Fibroblast of mammary gland (primary cell): ENCODE measurements around the gene RNASET2.

Experiments
- DNase-seq: peaks from one replicate; pipeline ENCODE4 v3.0.0-alpha.2; 2010; ENCODE audit warnings: low read depth
- H3K4me3 ChIP-seq: 2 replicates; pipeline ENCODE4 v1.5.1; 2011; ENCODE audit warnings: low read depth, mild to moderate bottlenecking, low read length, moderate library complexity; ENCODE audit not compliant: control insufficient read depth
- CTCF ChIP-seq: conservative IDR thresholded peaks from 2 replicates; pipeline ENCODE4 v1.5.1; 2011; ENCODE audit warnings: low read depth, low read length, inconsistent platforms; ENCODE audit not compliant: control insufficient read depth, insufficient read depth

The RNASET2 gene

DNA sequence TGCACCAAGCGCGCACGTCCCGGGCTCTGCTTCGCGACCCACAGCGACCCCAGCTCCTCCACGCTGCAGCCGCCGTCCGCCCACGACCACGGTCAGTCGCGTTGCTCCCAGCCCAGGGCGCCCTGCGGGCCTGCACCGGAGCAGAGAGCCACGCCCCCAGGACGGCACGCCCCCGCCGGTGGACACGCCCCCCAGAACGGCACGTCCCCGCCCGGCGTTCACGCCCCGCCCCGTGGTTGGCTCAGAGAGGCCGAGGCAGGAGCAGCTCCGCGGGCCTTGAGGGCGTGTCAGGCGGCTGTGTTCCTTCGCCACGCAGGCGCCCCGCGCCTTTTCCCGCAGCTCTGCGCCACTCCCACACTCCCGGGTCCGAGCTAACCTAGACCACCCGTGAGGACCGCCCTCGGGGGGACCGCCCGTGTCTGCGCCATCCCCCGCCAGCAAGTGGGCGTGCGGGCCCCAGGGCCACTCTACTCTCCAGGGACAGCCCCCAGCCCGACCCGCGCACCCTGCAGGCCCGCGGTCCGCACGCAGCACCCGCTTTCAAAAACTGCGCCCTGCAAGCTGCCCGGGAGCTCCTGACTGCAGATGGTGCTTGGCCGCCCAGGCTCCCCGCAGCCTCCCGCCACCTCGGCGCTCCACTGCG is at the start of gene RNASET2:
Gene RNASET2 (minus strand): TSS at position 107 of the 643 bp plus-strand sequence. CDS start 368 bp downstream, outside the sequence.
- TF ChIP-seq CTCF = no peak
- H3K4me3 ChIP-seq = peak within 1 kb of the TSS; percentile 57
- peak; percentile 74 for DNase-seq

DNA sequence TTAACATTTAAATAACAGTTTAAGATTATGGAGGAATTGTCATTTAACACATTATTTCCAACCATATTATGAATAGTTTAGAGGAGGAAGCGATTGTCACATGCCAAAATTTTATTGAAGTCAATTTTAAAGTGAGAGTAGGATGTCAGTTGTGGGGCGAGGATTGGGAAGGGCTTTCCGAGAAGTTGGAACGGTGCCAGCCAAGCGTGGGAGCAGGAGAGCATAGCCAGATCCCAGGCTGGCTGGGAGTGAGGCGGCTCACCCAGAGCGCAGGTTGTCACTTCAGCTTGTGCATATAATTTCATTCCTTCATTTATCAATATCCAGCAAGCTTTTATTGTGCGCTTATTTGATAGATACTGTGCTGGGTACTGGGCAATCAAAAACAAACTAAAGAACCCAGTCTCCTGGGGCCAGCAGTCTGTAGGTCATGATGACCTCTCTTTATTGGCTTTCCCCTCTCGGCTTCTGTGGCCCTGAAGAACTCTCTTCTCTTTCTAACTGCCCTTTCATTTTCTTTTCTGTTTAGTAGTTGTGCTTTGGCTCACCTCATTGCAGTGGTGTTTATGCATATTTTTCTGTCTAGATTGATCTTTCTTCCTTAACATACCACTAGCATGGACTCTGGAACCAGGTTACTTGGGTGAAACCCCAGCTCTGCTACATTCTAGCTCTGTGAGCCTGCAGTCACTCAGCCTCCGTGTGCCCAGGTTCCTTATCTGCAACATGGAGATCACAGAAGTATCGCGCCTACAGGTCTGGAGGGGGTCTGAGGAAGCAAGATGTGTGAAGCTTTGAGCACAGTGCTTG is 49.2 kb upstream of the RNASET2 start:
- DNase-seq = peak; percentile 53
- H3K4me3 ChIP-seq = no peak overlapping the region
- TF ChIP-seq CTCF = no peak

DNA sequence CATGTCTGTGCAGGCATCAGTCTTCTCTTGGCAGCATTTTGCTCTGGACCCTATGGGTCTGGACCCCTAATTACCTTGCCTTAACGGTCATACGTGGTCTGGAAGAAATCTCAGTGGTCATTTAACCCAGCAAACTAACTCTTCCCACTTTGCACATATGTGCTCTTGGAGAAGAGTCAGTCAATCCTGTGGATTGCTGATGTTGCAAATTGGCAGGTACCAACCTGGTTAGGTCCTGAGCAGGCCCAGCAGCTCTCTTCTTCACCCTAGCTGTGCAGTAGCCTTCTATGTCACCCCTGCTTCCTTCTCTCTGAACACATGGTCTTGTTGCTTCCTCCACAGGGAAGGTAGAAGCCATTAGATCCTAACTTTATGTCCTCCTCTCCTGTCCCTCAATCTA is 44.4 kb upstream of the RNASET2 start:
- TF ChIP-seq CTCF = no peak
- H3K4me3 ChIP-seq = no peak overlapping the region
- DNase-seq = no peak

DNA sequence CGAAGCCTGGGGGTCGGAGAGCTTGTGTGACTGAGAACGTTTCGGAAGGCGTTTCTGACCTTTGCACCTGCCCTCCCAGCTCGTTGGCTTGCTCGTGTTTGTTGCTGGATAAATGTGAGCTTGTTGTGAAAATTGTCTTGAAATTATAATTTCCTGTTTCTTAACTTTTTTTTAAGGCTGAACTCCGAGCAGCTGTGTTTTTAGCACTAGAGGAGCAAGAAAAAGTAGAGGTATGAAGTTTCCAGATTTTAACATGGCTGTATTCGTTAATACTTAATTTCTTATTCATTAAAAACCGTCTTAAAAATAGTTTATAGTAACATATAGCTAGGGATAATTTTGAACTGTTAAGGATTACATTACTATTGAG is 43.5 kb upstream of the RNASET2 start:
- TF ChIP-seq CTCF = no peak
- peak overlapping the region; percentile 78 for H3K4me3 ChIP-seq
- DNase-seq = no peak

DNA sequence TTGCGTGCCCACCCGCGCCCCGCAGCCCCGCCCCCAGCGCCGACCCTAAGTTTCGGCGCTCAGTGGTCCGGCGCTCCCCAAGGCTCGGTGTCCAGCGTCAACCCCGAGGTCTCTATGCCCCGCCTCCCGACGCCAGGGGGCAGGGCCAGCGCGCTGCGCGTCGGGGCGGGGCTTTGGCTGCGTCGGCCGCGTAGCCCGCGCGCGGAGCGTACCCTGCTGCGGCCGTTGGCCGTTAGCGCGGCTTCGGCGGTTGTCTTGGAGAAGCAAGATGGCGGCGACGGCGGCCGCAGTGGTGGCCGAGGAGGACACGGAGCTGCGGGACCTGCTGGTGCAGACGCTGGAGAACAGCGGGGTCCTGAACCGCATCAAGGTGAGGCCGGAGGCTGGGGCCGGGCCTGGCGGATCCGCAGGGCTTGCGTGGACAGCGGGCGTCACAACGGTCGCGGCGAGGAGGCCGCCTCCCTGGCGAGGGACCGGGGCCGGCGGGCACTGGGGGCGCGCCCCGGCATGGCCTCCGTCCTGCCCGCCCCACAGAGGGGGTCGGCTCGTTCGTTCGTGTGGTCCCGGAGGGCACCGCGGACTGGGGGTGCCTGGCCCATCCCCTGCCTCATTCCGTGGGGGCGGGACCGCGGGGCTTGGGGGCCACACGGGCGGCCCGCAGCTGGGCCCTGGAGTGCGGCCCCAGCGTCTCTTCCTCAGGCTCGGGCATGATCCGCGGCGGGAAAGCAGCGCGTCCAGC is 43.0 kb upstream of the RNASET2 start, which contains the start of gene CEP43:
Gene CEP43 (plus strand): TSS at position 253 of the 739 bp plus-strand sequence. CDS start 16 bp downstream, at position 269.
- no peak for TF ChIP-seq CTCF
- peak; percentile 92 for DNase-seq
- H3K4me3 ChIP-seq = peak within 1 kb of the TSS; percentile 80

GRCh38 chr6:166998256-166999144 is 42.1 kb upstream of the RNASET2 start:
- no peak for DNase-seq
- H3K4me3 ChIP-seq = peak overlapping the region; percentile 80
- TF ChIP-seq CTCF = no peak
